Chondrocyte (in vitro differentiated cells): ENCODE data around the gene ITPK1. TPM values are rescaled to one million over a fixed set of nuclear protein-coding genes. Genes with fewer than 3 reads are reported as not detected.

Experiments used
- DNase-seq: peaks from one replicate; pipeline ENCODE4 v3.0.0; 2021; ENCODE audit warnings: mixed read lengths, low spot score
- H3K27ac Mint-ChIP-seq: one replicate; pipeline ENCODE4 v1.8.0; 2021; ENCODE audit warnings: mild to moderate bottlenecking, moderate library complexity, mixed read lengths; ENCODE audit not compliant: unreplicated experiment
- H3K27me3 Mint-ChIP-seq: 2 replicates; pipeline ENCODE4 v1.8.0; 2021; ENCODE audit warnings: low read depth, mixed read lengths
- H3K36me3 Mint-ChIP-seq: 2 replicates; pipeline ENCODE4 v1.8.0; 2021; ENCODE audit warnings: low read depth, mixed read lengths
- H3K4me1 Mint-ChIP-seq: 2 replicates; pipeline ENCODE4 v1.8.0; 2021; ENCODE audit warnings: low read depth, mild to moderate bottlenecking, mixed read lengths
- H3K4me3 Mint-ChIP-seq: one replicate; pipeline ENCODE4 v1.8.0; 2021; ENCODE audit warnings: mild to moderate bottlenecking, moderate library complexity, mixed read lengths; ENCODE audit not compliant: unreplicated experiment
- H3K9me3 Mint-ChIP-seq: 2 replicates; pipeline ENCODE4 v1.8.0; 2021; ENCODE audit warnings: low read depth, mixed read lengths
- CTCF ChIP-seq: fragments of 200-600 bp; sonication (generic); IDR thresholded peaks from 2 replicates; pipeline ENCODE4 v1.5.0; 2021; ENCODE audit warnings: antibody characterized with exemption, mild to moderate bottlenecking, moderate library complexity
- total RNA-seq: library from RNA; stranded (reverse); gene quantifications from 3 replicates; pipeline ENCODE4 v1.2.1, GENCODE V29; 2021

The ITPK1 gene
- total RNA-seq, 1 donor from 2014 or later: 27.7 TPM

- H3K36me3 Mint-ChIP-seq: peaks cover 3% of the 10 kb centered on the region
- no peak overlapping the region for H3K4me3 Mint-ChIP-seq
- H3K27ac Mint-ChIP-seq: no peak overlapping the region
- DNase-seq: peak; percentile 50
- TF ChIP-seq CTCF: no peak
- no peaks in the 10 kb centered on the region for H3K27me3 Mint-ChIP-seq
- peaks cover 25% of the 10 kb centered on the region for H3K4me1 Mint-ChIP-seq
- peaks cover 7% of the 10 kb centered on the region for H3K9me3 Mint-ChIP-seq
These were observed 147.3 kb downstream of the ITPK1 start for GRCh38 chr14:92968291-92969020.

GRCh38 chr14:92967346-92967926 lies 148.3 kb downstream of the ITPK1 start:
- Mint-ChIP-seq H3K4me3 (no peak overlapping the region), H3K9me3 (peaks cover 5% of the 10 kb centered on the region), H3K36me3 (peaks cover 3% of the 10 kb centered on the region), H3K27me3 (no peaks in the 10 kb centered on the region), H3K27ac (no peak overlapping the region), H3K4me1 (peaks cover 21% of the 10 kb centered on the region)
- TF ChIP-seq CTCF: no peak
- no peak for DNase-seq

- H3K4me1 Mint-ChIP-seq: peaks cover 25% of the 10 kb centered on the region
- peaks cover 3% of the 10 kb centered on the region for H3K36me3 Mint-ChIP-seq
- no peaks in the 10 kb centered on the region for H3K27me3 Mint-ChIP-seq
- H3K27ac Mint-ChIP-seq: no peak overlapping the region
- H3K4me3 Mint-ChIP-seq: no peak overlapping the region
- no peak for DNase-seq
- TF ChIP-seq CTCF: no peak
- H3K9me3 Mint-ChIP-seq: peaks cover 5% of the 10 kb centered on the region
These were observed 150.4 kb downstream of the ITPK1 start for GRCh38 chr14:92965281-92965680.

- no peak for TF ChIP-seq CTCF
- H3K4me1 Mint-ChIP-seq: peaks cover 25% of the 10 kb centered on the region
- no peaks in the 10 kb centered on the region for H3K27me3 Mint-ChIP-seq
- no peak overlapping the region for H3K27ac Mint-ChIP-seq
- peak; percentile 59 for DNase-seq
- peaks cover 3% of the 10 kb centered on the region for H3K36me3 Mint-ChIP-seq
- no peak overlapping the region for H3K4me3 Mint-ChIP-seq
- peaks cover 5% of the 10 kb centered on the region for H3K9me3 Mint-ChIP-seq
These were observed 151.3 kb downstream of the ITPK1 start for GRCh38 chr14:92964124-92965109.
